Activated naive CD4-positive, alpha-beta T cell treated with anti-CD3 and anti-CD28 coated beads, Interleukin-2, amount 10 ng/mL, durations not matched to agents 7 days and 5 days (primary cell): Measurements from ENCODE around the gene SUCLG1.
"Not testable (repeated sequence)": the region's sequence is repeated elsewhere in the genome, so short reads cannot be mapped to it uniquely, and the experiment has no call there.

Experiments used
- CTCF ChIA-PET: fragments of 350-600 bp; sonication (Branson Sonifier 250); formaldehyde crosslinking; loops from one replicate; lab custom pipeline; 2021; ENCODE audit warnings: antibody characterized with exemption; lab: Charles Lee
- DNase-seq: peaks from one replicate; pipeline ENCODE4 v3.0.0-alpha.2; 2020
- H3K27ac Mint-ChIP-seq: one replicate; pipeline ENCODE4 v1.8.0; 2021; ENCODE audit warnings: mild to moderate bottlenecking, moderate library complexity, mixed read lengths
- H3K27me3 Mint-ChIP-seq: one replicate; pipeline ENCODE4 v1.8.0; 2021; ENCODE audit warnings: mild to moderate bottlenecking, mixed read lengths
- H3K36me3 Mint-ChIP-seq: one replicate; pipeline ENCODE4 v1.8.0; 2021; ENCODE audit warnings: mixed read lengths
- H3K4me1 Mint-ChIP-seq: one replicate; pipeline ENCODE4 v1.8.0; 2021; ENCODE audit warnings: mixed read lengths
- H3K4me3 Mint-ChIP-seq: one replicate; pipeline ENCODE4 v1.8.0; 2021; ENCODE audit warnings: mild to moderate bottlenecking, moderate library complexity, mixed read lengths
- H3K9me3 Mint-ChIP-seq: one replicate; pipeline ENCODE4 v1.8.0; 2021; ENCODE audit warnings: mixed read lengths

The SUCLG1 gene

DNA sequence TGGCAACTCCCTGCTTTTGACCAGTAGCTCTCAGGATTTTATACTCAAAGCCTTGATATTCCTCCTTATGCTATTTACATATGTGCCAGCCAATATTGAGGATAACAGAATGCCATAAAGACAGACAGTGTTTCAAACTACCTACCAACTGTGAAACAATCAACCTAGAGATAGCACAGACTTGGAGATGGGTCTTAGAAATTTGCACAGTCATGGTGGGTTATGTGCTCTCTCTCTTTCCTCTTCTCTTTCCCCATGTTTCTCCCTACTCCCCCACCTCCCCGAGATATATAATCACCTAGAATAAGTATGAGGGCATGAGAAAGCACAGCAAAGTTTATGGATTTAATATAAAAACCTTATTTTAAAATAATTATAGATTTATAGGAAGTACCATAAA is 24.2 kb upstream of the SUCLG1 start:
- CTCF ChIA-PET = interaction anchor here (0.6 to 1.3 kb wide), 2 partner anchors 443 to 663 kb away, joined by 3 to 4 read pairs; no protein-coding TSS in a partner anchor
- no peak for DNase-seq
- H3K36me3 Mint-ChIP-seq = no peaks in the 10 kb centered on the region
- no peak overlapping the region for H3K27ac Mint-ChIP-seq
- peaks cover 20% of the 10 kb centered on the region for H3K4me1 Mint-ChIP-seq
- H3K4me3 Mint-ChIP-seq = no peak overlapping the region
- H3K27me3 Mint-ChIP-seq = peaks cover 8% of the 10 kb centered on the region
- H3K9me3 Mint-ChIP-seq = no peaks in the 10 kb centered on the region

DNA sequence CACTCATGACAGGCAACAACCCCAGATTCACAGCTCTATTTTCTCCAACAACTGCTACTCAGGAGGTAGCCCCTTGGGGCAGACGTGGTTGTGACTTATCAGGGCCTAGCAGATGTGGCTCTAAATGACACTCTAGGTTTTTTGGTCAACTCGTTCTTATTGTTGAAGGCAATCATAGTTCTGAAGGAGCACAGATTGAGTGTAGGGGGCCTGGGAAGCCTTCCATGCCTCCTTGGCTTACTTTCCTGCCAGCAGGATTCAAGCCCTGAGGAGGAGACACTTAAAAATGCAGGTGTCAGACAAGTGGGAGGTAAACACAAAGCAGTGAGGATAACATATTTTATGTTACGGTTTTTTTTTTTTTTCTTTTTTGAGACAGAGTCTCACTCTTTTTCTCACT is 23.5 kb upstream of the SUCLG1 start:
- Mint-ChIP-seq H3K27ac (peak overlapping the region; percentile 19), H3K36me3 (no peaks in the 10 kb centered on the region), H3K9me3 (no peaks in the 10 kb centered on the region), H3K4me3 (no peak overlapping the region), H3K4me1 (peaks cover 20% of the 10 kb centered on the region), H3K27me3 (peaks cover 11% of the 10 kb centered on the region)
- CTCF ChIA-PET = interaction anchor here (1.3 kb wide), 1 partner anchor 443 kb away, joined by 3 read pairs; no protein-coding TSS in a partner anchor
- no peak for DNase-seq

DNA sequence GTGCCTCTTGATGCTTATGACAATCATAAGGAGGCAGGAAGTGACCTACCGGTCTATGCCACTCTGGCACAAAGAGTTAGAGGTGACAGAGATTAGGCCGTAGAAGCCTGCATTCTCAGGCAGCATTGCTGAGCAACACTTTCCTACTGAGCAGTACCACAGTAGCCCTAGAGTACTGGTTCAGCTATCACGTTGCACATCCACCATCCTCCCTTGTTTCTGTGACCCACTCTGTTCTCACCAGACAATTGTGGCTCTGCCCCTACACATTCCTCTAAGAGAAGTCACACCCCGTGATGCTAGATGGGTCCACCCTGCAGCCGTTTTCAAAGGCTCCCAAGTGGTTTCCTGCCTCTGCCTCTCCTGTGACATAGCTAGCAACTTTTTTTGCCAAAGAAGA is 22.6 kb upstream of the SUCLG1 start:
- H3K27me3 Mint-ChIP-seq = peaks cover 14% of the 10 kb centered on the region
- H3K9me3 Mint-ChIP-seq = peaks cover 3% of the 10 kb centered on the region
- H3K4me3 Mint-ChIP-seq = no peak overlapping the region
- DNase-seq = peak; percentile 40
- CTCF ChIA-PET = interaction anchor here (1.3 kb wide), 1 partner anchor 444 kb away, joined by 3 read pairs; no protein-coding TSS in a partner anchor
- peak overlapping the region; percentile 82 for H3K27ac Mint-ChIP-seq
- H3K4me1 Mint-ChIP-seq = peaks cover 20% of the 10 kb centered on the region
- no peaks in the 10 kb centered on the region for H3K36me3 Mint-ChIP-seq

DNA sequence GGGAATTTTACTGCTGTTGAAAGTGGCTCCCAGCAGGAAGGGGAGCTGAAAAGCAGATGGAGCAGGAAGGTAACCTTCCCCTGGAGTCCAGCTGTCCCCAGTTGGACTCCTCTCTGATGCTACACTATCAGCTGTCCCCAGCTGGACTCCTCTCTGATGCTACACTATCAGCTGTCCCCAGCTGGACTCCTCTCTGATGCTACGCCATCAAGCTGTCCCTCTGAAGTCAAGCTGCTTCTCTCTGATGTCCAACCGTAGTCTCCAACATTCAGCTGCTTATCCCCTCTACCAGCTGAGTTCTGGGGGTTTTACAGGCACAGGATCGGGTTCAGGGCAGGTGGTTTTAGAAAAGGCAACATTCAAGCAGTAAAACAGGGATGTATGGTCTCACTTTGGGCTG is 19.8 kb upstream of the SUCLG1 start:
- no peak overlapping the region for H3K4me3 Mint-ChIP-seq
- H3K36me3 Mint-ChIP-seq = no peaks in the 10 kb centered on the region
- CTCF ChIA-PET = interaction anchor here (1.2 kb wide), 1 partner anchor 48 kb away, joined by 3 read pairs; no protein-coding TSS in a partner anchor
- peaks cover 20% of the 10 kb centered on the region for H3K4me1 Mint-ChIP-seq
- peaks cover 14% of the 10 kb centered on the region for H3K27me3 Mint-ChIP-seq
- no peak overlapping the region for H3K27ac Mint-ChIP-seq
- H3K9me3 Mint-ChIP-seq = peaks cover 5% of the 10 kb centered on the region
- no peak for DNase-seq

DNA sequence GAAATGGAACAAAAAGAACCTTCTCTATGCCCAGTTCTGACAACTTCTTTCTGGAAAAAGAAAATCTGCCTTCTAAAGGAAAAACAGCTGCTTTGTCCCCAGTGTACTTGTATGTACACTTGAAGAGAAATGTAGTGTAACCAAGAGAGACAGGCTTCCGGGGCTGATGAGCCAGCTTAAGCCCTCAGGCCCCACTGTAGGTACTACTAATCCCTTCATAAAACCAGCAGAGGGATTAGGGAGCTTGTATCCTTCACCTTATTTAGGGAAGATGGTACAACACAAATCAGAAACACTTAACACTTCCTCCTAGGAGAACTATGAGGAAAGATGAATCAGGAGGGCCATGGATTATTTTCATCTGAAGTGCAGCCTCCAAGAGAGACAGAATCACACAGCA is 18.8 kb upstream of the SUCLG1 start:
- Mint-ChIP-seq H3K9me3 (peaks cover 5% of the 10 kb centered on the region), H3K36me3 (no peaks in the 10 kb centered on the region), H3K27me3 (peaks cover 14% of the 10 kb centered on the region), H3K4me3 (no peak overlapping the region), H3K27ac (no peak overlapping the region), H3K4me1 (peaks cover 19% of the 10 kb centered on the region)
- CTCF ChIA-PET = no interaction called here
- DNase-seq = no peak

DNA sequence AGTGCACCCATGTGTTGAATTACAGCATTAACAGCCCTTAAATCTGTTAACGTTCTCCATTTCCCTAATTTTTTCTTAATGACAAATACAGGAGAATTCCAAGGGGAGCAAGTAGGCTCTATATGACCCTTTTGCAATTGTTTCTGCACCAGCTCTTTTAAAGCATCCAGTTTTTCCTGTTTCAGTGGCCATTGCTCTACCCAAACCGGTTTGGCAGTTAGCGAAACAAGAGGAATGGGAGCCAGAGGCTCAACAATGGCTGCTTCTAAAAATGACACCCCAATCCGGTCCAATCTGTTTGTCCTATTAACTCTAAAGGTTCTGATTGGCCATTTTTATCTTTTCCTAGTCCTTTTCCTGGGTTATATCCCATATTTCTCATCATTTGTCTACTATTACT is 15.1 kb upstream of the SUCLG1 start:
- no peak overlapping the region for H3K27ac Mint-ChIP-seq
- H3K36me3 Mint-ChIP-seq = no peaks in the 10 kb centered on the region
- H3K4me1 Mint-ChIP-seq = no peaks in the 10 kb centered on the region
- no peak for DNase-seq
- CTCF ChIA-PET = no interaction called here
- H3K27me3 Mint-ChIP-seq = peaks cover 14% of the 10 kb centered on the region
- peaks cover 9% of the 10 kb centered on the region for H3K9me3 Mint-ChIP-seq
- no peak overlapping the region for H3K4me3 Mint-ChIP-seq

DNA sequence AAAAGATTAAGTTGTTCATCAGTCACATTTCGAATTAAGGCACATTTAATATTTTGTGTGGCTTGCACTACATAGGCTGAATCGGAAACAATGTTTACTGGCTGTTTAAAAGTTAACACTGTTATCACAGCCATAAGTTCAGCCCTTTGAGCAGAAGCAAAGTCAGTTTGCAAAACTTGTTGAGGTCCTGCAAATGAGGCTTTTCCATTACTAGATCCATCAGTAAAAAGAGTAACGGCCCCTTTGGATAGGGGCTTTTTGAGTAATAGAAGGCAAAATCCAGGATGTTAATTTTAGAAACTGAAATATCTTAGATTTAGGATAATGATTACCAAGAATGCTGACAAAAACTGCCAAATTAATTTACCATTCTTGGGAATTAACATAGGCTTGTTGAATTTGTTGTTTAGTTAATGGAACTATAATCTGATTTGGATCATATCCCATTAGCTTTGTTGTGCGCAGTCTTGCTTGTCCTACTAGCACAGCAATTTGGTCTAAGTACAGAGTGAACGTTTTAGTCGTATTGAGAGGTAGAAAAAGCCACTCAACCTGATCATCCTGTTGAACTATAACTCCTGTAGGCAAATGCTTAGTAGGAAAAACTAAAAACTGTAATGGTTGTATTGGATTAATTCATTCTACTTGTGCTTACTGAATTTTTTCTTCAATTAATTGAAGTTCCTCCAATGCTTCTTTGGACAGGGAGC is 13.9 kb upstream of the SUCLG1 start:
- H3K4me1 Mint-ChIP-seq = no peaks in the 10 kb centered on the region
- CTCF ChIA-PET = no interaction called here
- H3K36me3 Mint-ChIP-seq = peaks cover 3% of the 10 kb centered on the region
- no peak overlapping the region for H3K27ac Mint-ChIP-seq
- peaks cover 9% of the 10 kb centered on the region for H3K9me3 Mint-ChIP-seq
- no peak overlapping the region for H3K4me3 Mint-ChIP-seq
- peaks cover 10% of the 10 kb centered on the region for H3K27me3 Mint-ChIP-seq
- no peak for DNase-seq

DNA sequence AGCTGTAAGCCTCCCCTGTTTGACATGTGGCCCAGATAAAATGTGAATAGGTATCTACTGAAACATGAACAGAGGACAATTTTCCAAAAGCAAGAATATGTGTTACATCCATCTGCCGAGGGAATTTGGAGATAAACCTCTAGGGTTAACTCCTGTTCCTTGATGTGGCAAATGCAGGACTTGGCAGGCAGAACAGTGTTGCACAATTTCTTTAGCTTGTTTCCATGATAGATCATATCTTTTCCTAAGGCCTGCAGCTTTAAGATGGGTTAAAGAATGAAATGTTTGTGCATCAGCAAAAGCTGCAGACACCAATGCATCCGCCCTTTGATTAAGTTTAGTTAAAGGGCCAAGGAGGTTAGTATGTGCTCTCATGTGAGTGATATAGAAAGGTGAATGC is 13.3 kb upstream of the SUCLG1 start:
- H3K9me3 Mint-ChIP-seq = peaks cover 10% of the 10 kb centered on the region
- H3K4me1 Mint-ChIP-seq, H3K36me3 Mint-ChIP-seq, H3K27ac Mint-ChIP-seq, CTCF ChIA-PET, DNase-seq, H3K27me3 Mint-ChIP-seq, H3K4me3 Mint-ChIP-seq: not testable (repeated sequence)

DNA sequence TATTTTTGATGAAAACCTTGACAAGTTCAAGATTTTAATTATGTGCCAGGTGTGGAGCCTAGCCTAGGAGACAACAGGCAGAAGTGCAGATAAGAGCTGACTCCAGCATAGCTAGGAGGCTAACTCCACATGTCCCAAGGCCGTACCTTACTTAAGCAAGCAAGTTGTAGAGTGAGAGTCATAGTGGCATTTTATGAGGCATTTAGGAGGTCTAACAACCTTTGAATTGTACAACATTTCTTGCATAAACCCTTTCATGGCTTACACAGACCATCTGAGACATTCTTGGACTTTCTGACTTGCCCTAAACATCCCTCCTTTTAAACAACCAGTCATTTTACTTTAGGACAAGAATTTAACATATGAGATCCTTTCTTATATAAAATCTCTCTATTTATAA is 8.3 kb upstream of the SUCLG1 start:
- H3K9me3 Mint-ChIP-seq = peaks cover 12% of the 10 kb centered on the region
- DNase-seq = no peak
- H3K27ac Mint-ChIP-seq = no peak overlapping the region
- peaks cover 5% of the 10 kb centered on the region for H3K36me3 Mint-ChIP-seq
- H3K27me3 Mint-ChIP-seq = peaks cover 4% of the 10 kb centered on the region
- no peak overlapping the region for H3K4me3 Mint-ChIP-seq
- CTCF ChIA-PET = no interaction called here
- H3K4me1 Mint-ChIP-seq = no peaks in the 10 kb centered on the region

DNA sequence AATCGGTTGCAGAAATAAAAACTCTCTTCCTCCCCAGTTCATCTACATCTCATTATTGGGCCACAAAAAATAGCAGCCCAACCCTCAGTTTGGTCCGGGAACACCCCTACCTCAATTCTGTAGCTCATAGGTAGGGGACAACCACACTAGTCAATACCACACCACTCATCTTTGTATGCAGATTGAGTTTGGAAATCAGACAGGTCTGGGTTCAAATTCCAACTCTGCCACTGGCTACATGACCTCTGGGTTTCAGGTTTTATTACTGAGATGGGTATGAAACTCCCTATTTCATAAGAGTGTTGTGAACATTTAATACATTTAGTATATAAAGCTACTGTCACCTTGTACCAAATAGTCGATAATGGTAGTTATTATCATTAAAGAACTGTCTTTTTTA is 2.2 kb upstream of the SUCLG1 start:
- H3K36me3 Mint-ChIP-seq = peaks cover 2% of the 10 kb centered on the region
- no peak overlapping the region for H3K27ac Mint-ChIP-seq
- peaks cover 39% of the 10 kb centered on the region for H3K4me1 Mint-ChIP-seq
- H3K27me3 Mint-ChIP-seq = peaks cover 4% of the 10 kb centered on the region
- H3K9me3 Mint-ChIP-seq = peaks cover 2% of the 10 kb centered on the region
- CTCF ChIA-PET = no interaction called here
- no peak overlapping the region for H3K4me3 Mint-ChIP-seq
- DNase-seq = no peak

DNA sequence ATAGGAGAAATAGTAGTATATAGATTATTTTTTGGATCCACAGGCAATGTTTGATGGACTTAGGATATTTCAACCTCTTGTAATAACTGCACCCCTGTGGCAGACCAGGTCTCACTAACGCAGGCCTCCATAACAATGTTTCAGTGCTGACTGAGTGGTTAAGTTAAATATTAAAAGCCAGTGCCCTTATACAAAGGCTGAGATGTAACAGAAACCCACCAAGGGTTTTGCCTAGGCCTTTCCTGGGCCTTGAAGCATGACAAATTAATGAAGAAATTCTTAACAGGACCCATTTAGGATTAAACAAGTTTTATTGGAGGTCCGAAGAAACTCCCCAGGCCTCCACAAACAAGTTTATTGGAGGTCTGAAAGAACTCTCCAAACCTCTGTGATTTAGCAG is 1.6 kb upstream of the SUCLG1 start:
- DNase-seq = no peak
- H3K9me3 Mint-ChIP-seq = peaks cover 2% of the 10 kb centered on the region
- H3K27me3 Mint-ChIP-seq = peaks cover 4% of the 10 kb centered on the region
- peaks cover 5% of the 10 kb centered on the region for H3K36me3 Mint-ChIP-seq
- no peak overlapping the region for H3K27ac Mint-ChIP-seq
- peaks cover 42% of the 10 kb centered on the region for H3K4me1 Mint-ChIP-seq
- CTCF ChIA-PET = no interaction called here
- no peak overlapping the region for H3K4me3 Mint-ChIP-seq

DNA sequence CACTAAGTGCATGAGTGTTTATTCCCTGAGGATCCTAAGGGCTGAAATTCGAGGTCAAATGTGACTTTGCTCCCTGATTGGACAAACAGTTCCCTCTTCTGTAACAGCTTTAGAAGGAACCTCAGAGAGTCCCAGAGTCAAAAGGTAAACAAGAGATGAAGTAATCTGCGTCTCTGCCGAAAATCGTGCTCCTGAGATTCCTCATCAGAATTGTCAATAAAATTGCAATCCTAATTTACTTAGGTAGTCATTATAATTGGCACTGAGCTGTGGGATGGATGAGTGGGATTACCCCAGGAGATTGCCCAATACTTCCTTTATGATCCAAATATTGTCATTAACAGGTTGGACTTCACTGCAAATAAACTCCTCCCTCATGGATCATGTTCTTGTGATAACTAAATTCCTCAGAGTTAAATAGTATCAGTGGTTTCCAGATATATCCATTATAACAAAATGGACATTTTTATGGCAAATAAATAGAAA is 907 bp upstream of the SUCLG1 start:
- Mint-ChIP-seq H3K27me3 (peaks cover 4% of the 10 kb centered on the region), H3K9me3 (no peaks in the 10 kb centered on the region), H3K27ac (no peak overlapping the region), H3K4me3 (peak overlapping the region; percentile 89), H3K4me1 (peaks cover 42% of the 10 kb centered on the region), H3K36me3 (peaks cover 5% of the 10 kb centered on the region)
- CTCF ChIA-PET = no interaction called here
- no peak for DNase-seq

DNA sequence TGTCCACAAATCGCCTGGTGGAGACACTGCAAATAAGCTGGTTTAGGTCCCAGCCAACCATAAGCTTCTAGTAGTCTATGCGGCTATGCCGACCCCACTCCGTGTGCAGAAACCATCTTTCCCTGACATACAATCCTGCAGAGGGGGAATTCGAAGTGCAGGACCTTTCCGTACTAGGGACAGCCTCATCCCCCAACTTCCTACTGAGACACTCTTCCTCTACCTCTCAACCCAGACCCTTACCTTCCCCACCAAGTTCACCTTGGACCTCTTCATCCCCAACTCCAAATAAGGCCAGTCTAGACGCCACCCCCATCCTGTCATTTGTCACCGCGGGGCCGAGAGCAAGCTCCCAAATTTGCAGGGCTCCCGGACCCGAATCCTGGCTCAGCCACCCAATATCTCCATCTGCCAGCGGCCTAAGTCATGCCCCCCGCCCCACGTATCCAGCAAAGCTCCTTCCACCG is 496 bp downstream of the SUCLG1 start:
- peaks cover 10% of the 10 kb centered on the region for H3K36me3 Mint-ChIP-seq
- peaks cover 4% of the 10 kb centered on the region for H3K27me3 Mint-ChIP-seq
- peaks cover 47% of the 10 kb centered on the region for H3K4me1 Mint-ChIP-seq
- H3K4me3 Mint-ChIP-seq = peak overlapping the region; percentile 89
- H3K27ac Mint-ChIP-seq = peak overlapping the region; percentile 93
- peak; percentile 59 for DNase-seq
- no peaks in the 10 kb centered on the region for H3K9me3 Mint-ChIP-seq
- CTCF ChIA-PET = interaction anchor here (2.0 kb wide), 1 partner anchor 467 kb away, joined by 5 read pairs; no protein-coding TSS in a partner anchor

DNA sequence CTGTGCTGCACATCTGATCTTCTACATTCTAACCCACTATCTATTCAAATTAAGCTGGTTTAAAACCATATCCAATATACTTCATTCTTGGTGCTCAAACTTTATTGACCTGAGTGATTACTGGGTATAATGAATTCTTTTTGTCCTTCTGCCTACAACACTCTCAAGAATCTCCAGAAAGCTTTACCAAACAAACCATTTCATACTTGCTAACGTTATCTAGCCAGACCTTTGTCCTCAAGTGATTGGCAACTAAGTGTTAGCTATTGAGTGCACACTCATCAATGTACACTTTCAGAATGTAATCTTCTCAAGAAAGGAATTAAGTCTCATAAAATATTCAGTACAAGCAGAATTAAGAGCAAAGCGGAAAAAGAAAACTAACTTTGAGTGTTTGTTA is 1.4 kb downstream of the SUCLG1 start:
- no peaks in the 10 kb centered on the region for H3K9me3 Mint-ChIP-seq
- CTCF ChIA-PET = interaction anchor here (2.0 kb wide), 1 partner anchor 468 kb away, joined by 5 read pairs; no protein-coding TSS in a partner anchor
- no peak for DNase-seq
- H3K4me1 Mint-ChIP-seq = peaks cover 47% of the 10 kb centered on the region
- peak overlapping the region; percentile 89 for H3K4me3 Mint-ChIP-seq
- no peak overlapping the region for H3K27ac Mint-ChIP-seq
- H3K36me3 Mint-ChIP-seq = peaks cover 10% of the 10 kb centered on the region
- H3K27me3 Mint-ChIP-seq = peaks cover 4% of the 10 kb centered on the region

DNA sequence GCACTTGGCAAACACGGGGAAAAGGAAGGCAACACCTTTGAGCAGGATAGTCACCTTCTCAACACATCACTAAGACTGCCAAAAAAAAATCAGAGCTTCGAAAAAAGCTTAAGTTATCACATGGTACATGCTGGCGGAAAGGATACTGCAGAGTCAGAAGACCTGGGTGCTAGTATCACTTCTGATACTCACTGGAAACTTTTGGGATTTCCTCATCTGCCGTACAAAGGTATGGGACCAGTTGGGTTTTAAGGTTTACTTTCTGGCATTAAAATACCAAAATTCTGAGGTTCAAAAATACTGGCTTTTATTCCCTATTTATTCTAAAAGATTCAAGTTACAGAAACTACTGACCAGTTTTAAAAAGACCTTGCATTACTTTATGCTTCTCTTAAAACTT is 2.9 kb downstream of the SUCLG1 start:
- no peak overlapping the region for H3K4me3 Mint-ChIP-seq
- H3K27me3 Mint-ChIP-seq = peaks cover 4% of the 10 kb centered on the region
- peaks cover 44% of the 10 kb centered on the region for H3K4me1 Mint-ChIP-seq
- H3K36me3 Mint-ChIP-seq = peaks cover 10% of the 10 kb centered on the region
- no peak for DNase-seq
- no peaks in the 10 kb centered on the region for H3K9me3 Mint-ChIP-seq
- H3K27ac Mint-ChIP-seq = no peak overlapping the region
- CTCF ChIA-PET = no interaction called here
